GM21360 (cell line): ENCODE data around the gene HPD.
A peak's percentile ranks its signal among the peaks of the same experiment; 100 is the strongest.
"Not testable (repeated sequence)": the region's sequence is repeated elsewhere in the genome, so short reads cannot be mapped to it uniquely, and the experiment has no call there.

Source experiments
- ATAC-seq: cut with Tn5 transposase; IDR thresholded peaks from one replicate; pipeline ENCODE4 v1.9.1; 2021; ENCODE audit warnings: mild to moderate bottlenecking, moderate library complexity; ENCODE audit not compliant: unreplicated experiment

HPD gene

GRCh38 chr12:121800694-121801594 lies 57.7 kb downstream of the HPD start:
- no peak for ATAC-seq

- no peak for ATAC-seq
Observed at GRCh38 chr12:121799842-121800693, 58.6 kb downstream of the HPD start.

GRCh38 chr12:121799156-121799841 lies 59.4 kb downstream of the HPD start:
- ATAC-seq, result no peak

DNA sequence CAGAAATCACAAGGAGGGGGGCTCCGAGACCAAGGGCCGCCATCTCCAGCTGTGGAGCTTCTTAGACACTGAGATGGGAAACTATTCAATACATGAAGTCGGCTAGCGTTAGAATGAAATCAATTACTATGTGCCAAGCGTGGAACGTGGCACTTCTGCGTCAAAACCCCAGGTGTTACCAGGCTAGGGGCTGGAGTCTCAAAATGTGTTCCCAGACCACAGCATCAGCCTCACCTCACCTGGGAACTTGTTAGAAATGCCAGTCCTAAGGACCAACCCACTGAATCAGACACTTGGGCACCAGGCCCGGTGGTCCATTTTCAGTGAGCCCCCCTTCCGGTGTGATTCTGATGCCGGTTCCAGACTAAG lies 59.9 kb downstream of the HPD start:
- no peak for ATAC-seq

- ATAC-seq, result no peak
Observed at GRCh38 chr12:121797937-121798786, 60.5 kb downstream of the HPD start.

GRCh38 chr12:121796855-121797751 lies 61.6 kb downstream of the HPD start:
- no peak for ATAC-seq

DNA sequence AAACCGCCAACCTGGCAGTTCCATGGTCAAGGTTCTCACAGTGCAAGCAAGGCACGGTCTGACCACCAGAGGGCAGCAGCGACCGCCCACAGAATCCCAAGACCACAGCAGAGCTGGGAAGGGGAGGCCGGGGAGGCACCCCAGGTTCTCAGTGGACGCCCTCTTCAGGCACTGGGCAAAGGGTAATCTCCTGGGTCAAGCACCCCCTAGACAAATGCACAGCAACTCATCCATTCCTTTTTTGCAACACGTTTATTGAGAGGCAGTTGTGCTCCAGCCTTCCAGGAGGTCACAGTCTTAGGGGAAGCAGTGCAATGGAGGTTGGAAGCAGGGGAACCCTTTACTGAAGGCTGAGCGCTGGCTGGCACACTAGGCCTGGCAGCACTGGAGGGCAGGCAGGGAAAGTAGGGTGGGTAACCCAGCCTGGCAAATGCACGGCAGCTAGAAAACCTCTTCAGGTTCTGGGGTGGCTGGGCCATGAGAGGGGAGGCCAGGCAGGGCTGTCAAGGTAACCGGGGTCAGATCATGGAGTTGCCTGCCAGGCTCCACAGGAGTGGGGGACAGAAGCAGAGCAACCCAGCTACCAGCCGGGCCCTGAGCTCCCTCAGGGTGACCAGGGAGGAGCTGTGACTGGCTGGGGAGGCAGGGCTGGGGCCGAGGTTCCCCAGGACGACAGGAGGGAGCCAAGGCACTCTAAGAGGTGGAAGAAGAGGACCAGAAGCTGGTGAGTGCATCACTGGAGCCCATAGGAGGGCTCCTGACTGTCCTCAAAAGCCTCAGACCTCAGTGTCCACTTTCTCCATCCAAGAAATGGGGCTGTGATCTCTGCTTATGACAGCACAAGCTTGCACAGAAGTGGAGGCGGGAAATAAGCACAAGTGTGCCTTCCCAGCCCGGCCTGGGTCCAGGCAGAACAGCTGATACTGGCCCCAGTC lies 63.4 kb downstream of the HPD start:
- ATAC-seq, result peak; percentile 19

- no peak for ATAC-seq
Observed at GRCh38 chr12:121794534-121795033, 64.1 kb downstream of the HPD start.

DNA sequence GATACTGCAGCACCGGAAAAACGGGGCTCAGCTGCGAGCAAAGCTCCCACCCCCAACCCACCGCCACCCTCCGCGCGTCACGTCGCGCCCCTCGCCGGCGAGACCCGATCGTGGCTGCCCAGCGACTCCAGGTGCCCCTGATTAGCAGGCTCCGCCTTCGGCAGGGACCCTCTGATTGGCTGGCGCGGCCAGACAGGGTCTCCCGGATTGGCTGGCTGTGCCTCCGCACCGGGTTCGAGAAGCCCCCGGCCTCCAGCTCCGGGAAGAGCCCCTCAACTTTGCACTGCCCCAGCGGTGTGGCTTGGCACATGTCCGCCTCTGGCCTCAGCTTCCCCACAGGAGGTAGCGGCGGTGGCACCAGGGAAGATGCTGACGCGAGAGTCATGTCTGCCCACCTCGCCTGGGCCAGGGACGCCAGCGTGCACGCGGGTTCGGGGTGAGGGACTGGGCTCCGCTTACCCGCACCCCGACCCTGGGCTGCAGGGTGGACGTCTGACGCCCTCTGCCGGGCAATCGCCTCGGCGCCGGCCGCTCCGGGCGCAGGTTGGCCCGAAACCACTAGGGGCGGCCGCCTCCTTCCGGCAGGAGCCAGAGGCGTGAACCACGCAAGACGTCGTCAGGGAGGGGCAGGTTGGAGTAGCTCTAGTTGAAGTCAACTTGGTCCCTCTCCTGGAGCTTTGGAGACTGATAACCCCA lies 64.7 kb downstream of the HPD start:
- peak; percentile 42 for ATAC-seq

GRCh38 chr12:121793440-121793837 lies 65.2 kb downstream of the HPD start, which contains the start of gene RHOF:
Gene RHOF (minus strand): TSS chr12:121793688. CDS start chr12:121793633, 55 bp downstream.
- ATAC-seq, result peak; percentile 23

DNA sequence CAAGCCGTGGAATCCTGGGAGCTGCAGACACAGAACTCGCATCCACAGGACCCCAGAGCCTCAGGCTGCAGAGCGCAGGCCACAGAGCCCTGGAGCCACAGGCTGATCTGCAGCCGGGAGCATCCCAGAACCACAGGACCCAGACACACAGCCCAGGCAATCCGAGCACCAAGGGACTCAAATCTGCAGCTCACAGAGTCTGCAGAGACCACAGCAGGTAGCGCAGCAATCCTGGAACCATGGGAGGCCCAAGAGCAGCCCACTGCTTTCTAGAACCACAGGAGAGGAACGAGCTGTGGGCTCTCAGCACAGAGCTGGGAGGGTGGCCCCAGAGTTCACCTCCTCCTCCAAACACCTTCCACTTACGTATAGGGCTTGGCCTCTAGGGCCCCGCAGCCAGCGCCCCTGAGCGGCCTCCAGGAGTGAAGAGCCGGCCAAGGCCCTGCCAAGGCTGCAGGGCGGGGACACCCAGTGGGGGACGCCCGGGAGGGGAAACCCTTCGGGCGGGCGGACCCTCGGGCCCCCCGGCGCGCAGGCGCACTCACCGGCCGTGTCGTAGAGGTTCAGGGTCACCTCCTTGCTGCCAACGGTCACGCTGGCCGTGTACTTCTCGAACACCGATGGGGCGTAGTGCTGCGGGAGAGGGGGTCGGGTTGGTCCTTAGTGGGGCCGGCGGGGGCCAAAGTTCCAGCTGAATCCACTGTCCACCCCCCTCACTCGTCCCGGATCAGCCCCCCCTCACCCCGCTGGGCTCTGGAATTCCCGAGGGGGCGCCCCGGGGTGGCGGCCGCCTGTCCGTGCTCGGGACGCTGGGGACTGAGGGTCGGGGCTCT lies 65.8 kb downstream of the HPD start:
- ATAC-seq, result no peak

GRCh38 chr12:121791671-121792551 lies 66.7 kb downstream of the HPD start:
- ATAC-seq, result no peak

DNA sequence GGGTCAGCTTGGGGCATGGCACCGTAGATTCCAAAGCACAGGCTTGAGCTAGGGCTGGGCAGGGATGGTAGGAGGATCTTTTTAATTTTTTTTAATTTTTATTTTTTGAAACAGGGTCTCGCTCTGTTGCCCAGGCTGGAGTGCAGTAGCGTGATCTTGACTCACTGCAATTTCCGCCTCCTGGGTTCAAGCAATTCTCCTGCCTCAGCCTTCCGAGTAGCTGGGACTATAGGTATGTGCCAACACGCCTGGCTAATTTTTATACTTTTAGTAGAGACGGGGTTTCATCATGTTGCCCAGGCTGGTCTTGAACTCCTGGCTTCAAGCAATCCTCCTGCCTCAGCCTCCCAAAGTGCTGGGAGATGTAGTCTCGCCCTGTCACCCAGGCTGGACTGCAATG lies 67.9 kb downstream of the HPD start:
- ATAC-seq, result not testable (repeated sequence)

- no peak for ATAC-seq
Observed at GRCh38 chr12:121789800-121790728, 68.6 kb downstream of the HPD start.
